GM21529 (cell line): ENCODE results near the gene EXOC2.

ENCODE experiments used
- ATAC-seq: cut with Tn5 transposase; IDR thresholded peaks from one replicate; pipeline ENCODE4 v1.9.1; 2021; ENCODE audit not compliant: unreplicated experiment

Gene EXOC2

GRCh38 chr6:528989-529388, 163.9 kb downstream of the EXOC2 start:
- no peak for ATAC-seq

GRCh38 chr6:527989-528673, 164.8 kb downstream of the EXOC2 start:
- ATAC-seq, result no peak

- no peak for ATAC-seq
Observed at GRCh38 chr6:524803-525202, 168.1 kb downstream of the EXOC2 start.

GRCh38 chr6:520820-521219, 172.1 kb downstream of the EXOC2 start:
- no peak for ATAC-seq

GRCh38 chr6:518218-518617, 174.7 kb downstream of the EXOC2 start:
- ATAC-seq, result no peak

GRCh38 chr6:516213-516612, 176.7 kb downstream of the EXOC2 start:
- no peak for ATAC-seq

GRCh38 chr6:515267-515666, 177.7 kb downstream of the EXOC2 start:
- ATAC-seq, result no peak

GRCh38 chr6:514396-514978, 178.5 kb downstream of the EXOC2 start:
- no peak for ATAC-seq

- ATAC-seq, result no peak
Observed at GRCh38 chr6:513961-514360, 179.0 kb downstream of the EXOC2 start.

- no peak for ATAC-seq
Observed at GRCh38 chr6:513058-513457, 179.9 kb downstream of the EXOC2 start.

GRCh38 chr6:511488-512137, 181.3 kb downstream of the EXOC2 start:
- no peak for ATAC-seq

- ATAC-seq, result no peak
Observed at GRCh38 chr6:509676-510075, 183.3 kb downstream of the EXOC2 start.

GRCh38 chr6:508614-509013, 184.3 kb downstream of the EXOC2 start:
- no peak for ATAC-seq

- no peak for ATAC-seq
Observed at GRCh38 chr6:508006-508405, 184.9 kb downstream of the EXOC2 start.

GRCh38 chr6:506920-507622, 185.9 kb downstream of the EXOC2 start:
- ATAC-seq, result no peak

- no peak for ATAC-seq
Observed at GRCh38 chr6:506508-506907, 186.4 kb downstream of the EXOC2 start.

- ATAC-seq, result no peak
Observed at GRCh38 chr6:505374-505773, 187.6 kb downstream of the EXOC2 start.

- no peak for ATAC-seq
Observed at GRCh38 chr6:504446-504980, 188.4 kb downstream of the EXOC2 start.

- ATAC-seq, result no peak
Observed at GRCh38 chr6:503610-504362, 189.2 kb downstream of the EXOC2 start.

GRCh38 chr6:502761-503160, 190.2 kb downstream of the EXOC2 start:
- no peak for ATAC-seq
